Measurements from ENCODE around the gene LRP1. TPM values are rescaled to one million over a fixed set of nuclear protein-coding genes. Genes with fewer than 3 reads are reported as not detected.

The LRP1 gene
- total RNA-seq, 1 experiment from 2014 or later = 9.0 TPM

DNA sequence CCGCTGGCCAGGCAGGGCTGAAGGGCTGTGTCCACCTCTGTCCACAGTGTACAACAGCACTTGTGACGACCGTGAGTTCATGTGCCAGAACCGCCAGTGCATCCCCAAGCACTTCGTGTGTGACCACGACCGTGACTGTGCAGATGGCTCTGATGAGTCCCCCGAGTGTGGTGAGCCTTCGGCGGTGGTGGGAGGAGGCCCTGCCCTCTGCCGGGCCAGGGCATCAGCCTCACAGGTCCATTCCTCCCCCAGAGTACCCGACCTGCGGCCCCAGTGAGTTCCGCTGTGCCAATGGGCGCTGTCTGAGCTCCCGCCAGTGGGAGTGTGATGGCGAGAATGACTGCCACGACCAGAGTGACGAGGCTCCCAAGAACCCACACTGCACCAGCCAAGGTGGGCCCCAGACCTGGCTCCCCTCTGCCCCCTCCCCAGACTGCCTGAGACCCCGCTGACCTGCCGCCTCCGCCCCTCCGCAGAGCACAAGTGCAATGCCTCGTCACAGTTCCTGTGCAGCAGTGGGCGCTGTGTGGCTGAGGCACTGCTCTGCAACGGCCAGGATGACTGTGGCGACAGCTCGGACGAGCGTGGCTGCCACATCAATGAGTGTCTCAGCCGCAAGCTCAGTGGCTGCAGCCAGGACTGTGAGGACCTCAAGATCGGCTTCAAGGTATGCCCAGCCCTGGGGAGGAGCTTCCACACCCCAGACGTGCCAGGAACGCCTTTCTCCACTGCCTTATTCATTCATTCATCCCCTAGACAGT is 67.5 kb downstream of the LRP1 start:
- ChIA-PET POLR2A (no interaction called here), CTCF (no interaction called here)

GRCh38 chr12:57196439-57196838 is 68.2 kb downstream of the LRP1 start:
- no TSS peak for BruUV-seq (replicated peaks)
- no peaks in the 10 kb centered on the region for H3K9me3 ChIP-seq (ENCODE audit: control insufficient read depth, insufficient read depth, low read depth, low read length)
- in situ Hi-C loops (cut with HindIII; ENCODE audit: low pct_unique_long_range_greater_than_20kb, low sequenced_read_pairs) = no loop called here
- H3K27me3 ChIP-seq (ENCODE audit: control insufficient read depth, insufficient read depth, low read length) = no peaks in the 10 kb centered on the region
- H3K4me1 ChIP-seq (ENCODE audit: control insufficient read depth, insufficient read depth, low read length) = no peaks in the 10 kb centered on the region
- ChIA-PET POLR2A (no interaction called here), CTCF (no interaction called here)
- DNase-seq (ENCODE audit: low read depth, low spot score) (no peak), ATAC-seq (no peak)
- intact Hi-C loops (cut with micrococcal nuclease; ENCODE audit: unreplicated experiment) = no loop called here
- no peak overlapping the region for H3K4me3 ChIP-seq (ENCODE audit: low read depth in 2 of 2, low read length in 2 of 2)
- TF ChIP-seq, protein P1, sequence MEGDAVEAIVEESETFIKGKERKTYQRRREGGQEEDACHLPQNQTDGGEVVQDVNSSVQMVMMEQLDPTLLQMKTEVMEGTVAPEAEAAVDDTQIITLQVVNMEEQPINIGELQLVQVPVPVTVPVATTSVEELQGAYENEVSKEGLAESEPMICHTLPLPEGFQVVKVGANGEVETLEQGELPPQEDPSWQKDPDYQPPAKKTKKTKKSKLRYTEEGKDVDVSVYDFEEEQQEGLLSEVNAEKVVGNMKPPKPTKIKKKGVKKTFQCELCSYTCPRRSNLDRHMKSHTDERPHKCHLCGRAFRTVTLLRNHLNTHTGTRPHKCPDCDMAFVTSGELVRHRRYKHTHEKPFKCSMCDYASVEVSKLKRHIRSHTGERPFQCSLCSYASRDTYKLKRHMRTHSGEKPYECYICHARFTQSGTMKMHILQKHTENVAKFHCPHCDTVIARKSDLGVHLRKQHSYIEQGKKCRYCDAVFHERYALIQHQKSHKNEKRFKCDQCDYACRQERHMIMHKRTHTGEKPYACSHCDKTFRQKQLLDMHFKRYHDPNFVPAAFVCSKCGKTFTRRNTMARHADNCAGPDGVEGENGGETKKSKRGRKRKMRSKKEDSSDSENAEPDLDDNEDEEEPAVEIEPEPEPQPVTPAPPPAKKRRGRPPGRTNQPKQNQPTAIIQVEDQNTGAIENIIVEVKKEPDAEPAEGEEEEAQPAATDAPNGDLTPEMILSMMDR (IDR thresholded peaks at IDR 0.05) = no peak
- TF ChIP-seq POLR2AphosphoS5 (IDR thresholded peaks at IDR 0.05; ENCODE audit: low read depth, low read length) = no peak
- TF ChIP-seq, protein P2, sequence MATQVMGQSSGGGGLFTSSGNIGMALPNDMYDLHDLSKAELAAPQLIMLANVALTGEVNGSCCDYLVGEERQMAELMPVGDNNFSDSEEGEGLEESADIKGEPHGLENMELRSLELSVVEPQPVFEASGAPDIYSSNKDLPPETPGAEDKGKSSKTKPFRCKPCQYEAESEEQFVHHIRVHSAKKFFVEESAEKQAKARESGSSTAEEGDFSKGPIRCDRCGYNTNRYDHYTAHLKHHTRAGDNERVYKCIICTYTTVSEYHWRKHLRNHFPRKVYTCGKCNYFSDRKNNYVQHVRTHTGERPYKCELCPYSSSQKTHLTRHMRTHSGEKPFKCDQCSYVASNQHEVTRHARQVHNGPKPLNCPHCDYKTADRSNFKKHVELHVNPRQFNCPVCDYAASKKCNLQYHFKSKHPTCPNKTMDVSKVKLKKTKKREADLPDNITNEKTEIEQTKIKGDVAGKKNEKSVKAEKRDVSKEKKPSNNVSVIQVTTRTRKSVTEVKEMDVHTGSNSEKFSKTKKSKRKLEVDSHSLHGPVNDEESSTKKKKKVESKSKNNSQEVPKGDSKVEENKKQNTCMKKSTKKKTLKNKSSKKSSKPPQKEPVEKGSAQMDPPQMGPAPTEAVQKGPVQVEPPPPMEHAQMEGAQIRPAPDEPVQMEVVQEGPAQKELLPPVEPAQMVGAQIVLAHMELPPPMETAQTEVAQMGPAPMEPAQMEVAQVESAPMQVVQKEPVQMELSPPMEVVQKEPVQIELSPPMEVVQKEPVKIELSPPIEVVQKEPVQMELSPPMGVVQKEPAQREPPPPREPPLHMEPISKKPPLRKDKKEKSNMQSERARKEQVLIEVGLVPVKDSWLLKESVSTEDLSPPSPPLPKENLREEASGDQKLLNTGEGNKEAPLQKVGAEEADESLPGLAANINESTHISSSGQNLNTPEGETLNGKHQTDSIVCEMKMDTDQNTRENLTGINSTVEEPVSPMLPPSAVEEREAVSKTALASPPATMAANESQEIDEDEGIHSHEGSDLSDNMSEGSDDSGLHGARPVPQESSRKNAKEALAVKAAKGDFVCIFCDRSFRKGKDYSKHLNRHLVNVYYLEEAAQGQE (IDR thresholded peaks at IDR 0.05; ENCODE audit: insufficient read depth in 1 of 2, low read depth in 2 of 2, low read length in 1 of 2) = no peak
- no peak for TF ChIP-seq SIN3A (IDR thresholded peaks at IDR 0.05; ENCODE audit: borderline replicate concordance, insufficient read depth, low read depth, low read length)
- no peak for TF ChIP-seq TCF7L2 (IDR thresholded peaks at IDR 0.05; ENCODE audit: low read depth, low read length)
- no peaks in the 10 kb centered on the region for H3K36me3 ChIP-seq (ENCODE audit: control insufficient read depth, insufficient read depth, low read length)
- H3K27ac ChIP-seq (ENCODE audit: low read length) = no peak overlapping the region

More for the DNA sequence above, 67.5 kb downstream of the LRP1 start:
- ATAC-seq = no peak
- no peak for TF ChIP-seq SIN3A (IDR thresholded peaks at IDR 0.05; ENCODE audit: borderline replicate concordance, insufficient read depth, low read depth, low read length)
- TF ChIP-seq, protein P2 (IDR thresholded peaks at IDR 0.05; ENCODE audit: insufficient read depth in 1 of 2, low read depth in 2 of 2, low read length in 1 of 2) = no peak
- TF ChIP-seq, protein P1 (IDR thresholded peaks at IDR 0.05) = no peak
- TF ChIP-seq POLR2AphosphoS5 (IDR thresholded peaks at IDR 0.05; ENCODE audit: low read depth, low read length) = no peak
- no peak for TF ChIP-seq TCF7L2 (IDR thresholded peaks at IDR 0.05; ENCODE audit: low read depth, low read length)
- no TSS peak for BruUV-seq (replicated peaks)
- H3K4me1 ChIP-seq (ENCODE audit: control insufficient read depth, insufficient read depth, low read length) = no peaks in the 10 kb centered on the region
- no peak overlapping the region for H3K27ac ChIP-seq (ENCODE audit: low read length)
- in situ Hi-C loops (cut with HindIII; ENCODE audit: low pct_unique_long_range_greater_than_20kb, low sequenced_read_pairs) = no loop called here
- no peaks in the 10 kb centered on the region for H3K36me3 ChIP-seq (ENCODE audit: control insufficient read depth, insufficient read depth, low read length)
- H3K9me3 ChIP-seq (ENCODE audit: control insufficient read depth, insufficient read depth, low read depth, low read length) = no peaks in the 10 kb centered on the region
- no peaks in the 10 kb centered on the region for H3K27me3 ChIP-seq (ENCODE audit: control insufficient read depth, insufficient read depth, low read length)
- H3K4me3 ChIP-seq (ENCODE audit: low read depth in 2 of 2, low read length in 2 of 2) = no peak overlapping the region
- intact Hi-C loops (cut with micrococcal nuclease; ENCODE audit: unreplicated experiment) = no loop called here
- no peak for DNase-seq (ENCODE audit: low read depth, low spot score)
